BE2C (cell line): Measurements from ENCODE around the gene LTBP1.

ENCODE experiments used
- DNase-seq: peaks from one replicate; pipeline ENCODE4 v3.0.0-alpha.2; 2020
- H3K27me3 ChIP-seq: fragments of 250-450 bp; sonication (Bioruptor Pico); 2 replicates; pipeline ENCODE4 v1.5.1; 2020; ENCODE audit warnings: mild to moderate bottlenecking
- H3K36me3 ChIP-seq: fragments of 250-450 bp; sonication (Bioruptor Pico); 2 replicates; pipeline ENCODE4 v1.5.1; 2020; ENCODE audit warnings: mild to moderate bottlenecking
- H3K4me1 ChIP-seq: fragments of 250-450 bp; sonication (Bioruptor Pico); 2 replicates; pipeline ENCODE4 v1.5.1; 2020
- H3K4me3 ChIP-seq: 2 replicates; pipeline ENCODE4 v1.5.1; 2011; ENCODE audit warnings: low read depth, low read length
- H3K9me3 ChIP-seq: fragments of 250-450 bp; sonication (Bioruptor Pico); 2 replicates; pipeline ENCODE4 v1.5.1; 2020
- CTCF ChIP-seq: IDR thresholded peaks from 2 replicates; pipeline ENCODE4 v1.5.1; 2012; ENCODE audit warnings: mild to moderate bottlenecking, low read depth, low read length

LTBP1 gene

GRCh38 chr2:33443274-33443829, 496.6 kb downstream of the LTBP1 start:
- no peak for DNase-seq
- no peaks in the 10 kb centered on the region; the same call in 1 of the 2 replicates for H3K9me3 ChIP-seq
- no peaks in the 10 kb centered on the region; the same call in 1 of the 2 replicates for H3K27me3 ChIP-seq
- no peak overlapping the region for H3K4me3 ChIP-seq
- H3K36me3 ChIP-seq, result no peaks in the 10 kb centered on the region
- TF ChIP-seq CTCF, result no peak
- H3K4me1 ChIP-seq, result no peaks in the 10 kb centered on the region

- H3K9me3 ChIP-seq, result no peaks in the 10 kb centered on the region; the same call in 1 of the 2 replicates
- DNase-seq, result no peak
- no peaks in the 10 kb centered on the region for H3K36me3 ChIP-seq
- TF ChIP-seq CTCF, result no peak
- no peak overlapping the region for H3K4me3 ChIP-seq
- no peaks in the 10 kb centered on the region for H3K4me1 ChIP-seq
- no peaks in the 10 kb centered on the region; the same call in 1 of the 2 replicates for H3K27me3 ChIP-seq
Measured at GRCh38 chr2:33444967-33445366, 498.2 kb downstream of the LTBP1 start.

GRCh38 chr2:33448220-33448899, 501.6 kb downstream of the LTBP1 start:
- no peak for DNase-seq
- Histone ChIP-seq H3K4me3 (no peak overlapping the region), H3K36me3 (no peaks in the 10 kb centered on the region), H3K4me1 (no peaks in the 10 kb centered on the region), H3K27me3 (no peaks in the 10 kb centered on the region), H3K9me3 (no peaks in the 10 kb centered on the region; the same call in 1 of the 2 replicates)
- no peak for TF ChIP-seq CTCF
